ENCODE data around the gene SETD6. TPM values are rescaled to one million over a fixed set of nuclear protein-coding genes. Genes with fewer than 3 reads are reported as not detected.

SETD6 gene
- total RNA-seq, 1 donor from 2014 or later: 12.3 TPM

DNA sequence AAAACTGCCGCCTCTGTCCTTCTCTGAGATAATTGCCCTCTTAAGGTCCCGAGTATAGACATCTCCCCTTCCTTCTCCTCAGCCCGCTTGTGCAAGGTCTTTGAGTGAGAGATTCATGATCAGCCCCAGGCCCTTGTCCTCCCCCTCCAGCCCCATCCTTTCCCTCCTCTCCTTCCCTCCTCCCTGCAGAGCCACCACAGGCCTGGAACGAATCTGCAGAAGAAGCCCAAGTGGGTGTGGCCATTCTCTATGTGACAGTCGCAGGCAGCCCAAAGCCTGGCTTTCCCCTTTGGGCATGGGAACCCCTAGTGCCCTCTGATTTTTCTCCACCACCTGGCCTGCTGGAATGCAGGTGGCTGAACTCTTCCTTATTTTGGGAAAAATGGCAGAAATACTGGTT, 22.6 kb upstream of the SETD6 start:
- DNase-seq (ENCODE audit: low spot score): no peak

DNA sequence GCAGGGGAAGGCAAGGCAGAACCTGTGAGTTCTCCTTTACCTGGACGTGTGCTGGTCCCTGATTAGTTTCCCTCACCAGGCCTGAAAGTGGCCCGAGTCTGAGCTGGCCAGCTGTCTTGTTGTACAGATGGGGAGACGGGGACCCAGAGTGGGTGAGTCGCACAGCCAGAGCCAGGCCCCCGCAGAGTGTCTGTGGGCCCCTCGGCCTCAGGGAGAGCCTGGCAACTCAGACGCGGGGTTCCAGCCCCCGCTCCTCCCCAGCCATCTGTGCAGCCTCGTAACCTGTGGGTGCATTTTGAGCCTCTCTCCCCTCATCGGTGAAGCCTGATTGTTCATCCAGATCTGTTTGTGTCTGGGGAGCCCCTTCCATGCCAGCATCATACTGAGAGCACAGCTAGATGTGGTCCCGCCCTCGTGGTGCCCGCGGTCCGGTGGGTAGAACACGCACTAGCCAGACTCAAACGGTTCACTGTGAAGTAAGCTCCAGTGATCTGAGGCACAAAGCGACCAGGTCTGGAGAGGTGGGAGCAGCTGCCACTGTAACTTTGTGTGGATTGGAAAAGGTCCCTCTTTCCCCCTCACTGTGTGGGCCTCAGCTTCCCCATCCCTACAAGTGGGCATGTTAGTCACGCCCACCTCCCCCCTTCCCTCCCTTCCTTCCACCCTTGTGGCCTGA, 21.4 kb upstream of the SETD6 start:
- no peak for DNase-seq (ENCODE audit: low spot score)

DNA sequence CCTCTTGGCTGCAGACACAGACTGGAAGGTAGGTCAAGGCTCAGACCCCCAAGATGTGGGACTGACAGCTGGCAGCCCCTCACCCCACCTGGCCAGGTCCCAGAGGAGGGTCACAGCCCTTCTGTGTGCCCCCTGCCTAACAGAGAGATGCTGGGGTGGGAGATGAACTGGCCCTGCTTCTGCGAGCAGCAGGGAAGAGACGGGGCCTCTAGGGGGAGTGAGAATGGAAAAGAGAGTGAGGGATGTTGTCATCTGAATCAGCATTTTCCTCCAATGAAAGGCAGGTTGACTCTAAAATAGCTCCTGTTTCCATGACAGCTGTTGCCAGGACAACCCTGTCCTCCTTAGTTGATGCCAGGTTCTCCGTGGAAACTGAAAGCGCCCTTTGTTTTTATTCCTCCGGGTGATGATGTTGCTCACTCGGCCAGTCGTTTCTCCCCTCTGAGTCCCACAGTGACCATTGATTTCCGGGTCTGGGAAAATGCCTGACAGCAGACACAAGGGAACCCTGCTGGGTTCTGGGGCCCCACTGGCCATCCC, 20.3 kb upstream of the SETD6 start:
- DNase-seq (ENCODE audit: low spot score): no peak

DNA sequence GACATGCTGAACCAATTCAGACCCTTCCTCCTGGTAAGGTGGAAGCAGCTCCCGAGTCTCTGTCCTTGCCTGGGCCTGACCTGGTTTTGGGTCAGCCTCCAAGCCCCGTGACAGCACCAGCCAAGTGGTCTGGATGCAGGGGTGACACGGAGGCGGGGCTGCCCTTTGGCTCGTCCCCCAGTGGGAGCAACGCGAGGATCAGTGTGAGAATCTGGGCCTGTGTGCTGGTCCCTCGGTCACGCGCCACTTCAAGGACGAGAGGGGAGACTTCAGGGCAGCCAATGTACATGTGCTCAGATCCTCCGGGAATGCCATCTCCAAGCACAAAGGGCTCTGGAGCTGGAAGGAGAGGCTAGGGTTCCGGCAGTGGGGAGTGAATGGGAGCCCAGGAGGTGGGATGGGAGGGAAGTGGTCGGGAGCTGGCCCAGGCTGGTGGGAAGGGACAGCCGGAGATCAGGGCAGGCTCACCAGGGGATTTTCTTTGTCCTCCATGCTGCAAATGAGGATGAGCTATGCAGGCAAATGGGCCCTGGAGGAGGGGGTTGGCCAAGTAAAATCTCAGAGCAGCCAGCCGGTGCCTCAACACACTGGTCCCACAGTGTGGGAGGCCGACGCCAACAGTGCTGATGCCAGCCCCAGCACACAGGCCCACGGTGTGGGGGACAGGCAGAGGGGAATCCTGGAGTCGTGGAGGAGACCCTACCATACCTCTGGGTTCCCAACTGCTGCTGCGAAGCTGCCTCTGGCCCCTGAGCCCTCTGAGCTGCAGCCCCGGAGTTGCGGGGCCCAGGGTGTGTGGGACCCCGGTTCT, 19.6 kb upstream of the SETD6 start:
- DNase-seq (ENCODE audit: low spot score): no peak

DNA sequence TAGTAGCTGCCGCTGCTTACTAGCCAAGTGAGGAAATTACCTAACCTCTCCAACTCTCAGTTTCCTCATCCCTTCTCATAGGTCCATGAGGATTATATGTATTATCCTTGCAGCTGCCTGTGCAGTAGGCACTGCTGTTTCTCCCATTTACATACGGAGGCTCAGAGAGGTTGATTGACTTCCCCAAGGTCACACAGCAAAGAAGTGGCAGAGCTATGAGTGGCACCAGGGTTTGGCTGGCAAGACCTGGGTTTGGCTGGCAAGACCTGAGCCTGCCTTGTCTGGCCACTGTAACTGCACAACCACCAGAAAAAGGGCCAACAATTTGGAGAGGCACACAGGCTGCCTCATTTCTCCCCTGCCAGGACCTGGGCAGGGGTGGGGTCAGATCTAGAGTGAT, 17.8 kb upstream of the SETD6 start:
- no peak for DNase-seq (ENCODE audit: low spot score)

DNA sequence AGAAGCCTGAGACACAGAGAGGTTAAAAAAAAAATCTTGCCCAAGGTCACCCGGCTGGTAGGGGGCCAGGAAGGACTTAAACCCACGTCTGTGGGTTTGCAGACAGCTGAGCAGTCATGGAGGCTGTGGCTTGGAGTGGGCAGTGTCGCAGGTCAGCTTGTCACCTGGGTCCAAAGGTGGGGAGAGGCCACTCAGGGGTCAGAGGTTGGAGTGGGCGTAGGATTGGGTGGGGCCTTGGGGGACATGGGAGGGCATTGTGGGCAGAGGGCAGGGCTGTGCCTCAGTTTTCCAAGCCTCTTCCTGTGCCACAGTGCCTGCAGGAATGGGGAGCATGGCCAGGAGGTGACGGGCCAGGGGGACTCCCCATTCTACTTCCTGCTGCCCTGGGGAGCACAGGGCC, 17.4 kb upstream of the SETD6 start:
- DNase-seq (ENCODE audit: low spot score): no peak

DNA sequence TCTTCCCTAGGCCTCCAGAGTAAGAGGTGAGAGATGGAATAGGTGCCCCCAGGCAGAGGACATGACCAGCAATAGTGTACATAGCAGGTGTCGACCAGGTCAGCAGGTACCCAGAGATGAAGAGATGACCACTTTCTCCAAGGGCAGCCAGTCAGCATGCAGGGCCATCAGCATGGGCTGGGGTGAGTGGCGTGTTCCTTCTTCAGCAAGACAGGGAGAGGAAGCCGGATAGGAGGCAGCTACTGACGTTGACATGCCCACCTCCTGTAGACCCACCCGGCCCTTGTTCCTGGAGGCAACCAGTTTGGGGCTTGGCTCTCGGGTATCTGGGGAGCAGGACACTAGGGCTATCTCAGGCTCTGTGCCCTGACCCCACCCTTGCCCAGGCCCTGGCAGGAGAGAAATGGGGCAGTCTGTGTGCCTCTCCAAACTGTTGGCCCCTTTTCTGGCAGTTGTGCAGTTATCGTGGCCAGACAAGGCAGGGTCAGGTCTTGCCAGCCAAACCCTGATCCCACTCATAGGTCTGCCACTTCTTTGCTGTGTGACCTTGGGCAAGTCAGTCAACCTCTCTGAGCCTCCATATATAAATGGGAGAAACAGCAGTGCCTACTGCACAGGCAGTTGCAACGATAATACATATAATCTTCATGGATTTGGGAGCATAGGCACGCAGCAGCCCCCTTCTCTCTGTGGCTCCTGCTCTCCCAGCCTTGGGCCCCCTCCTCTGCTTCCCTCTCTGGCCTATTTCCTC, 16.8 kb upstream of the SETD6 start:
- peak; percentile 71 for DNase-seq (ENCODE audit: low spot score)

DNA sequence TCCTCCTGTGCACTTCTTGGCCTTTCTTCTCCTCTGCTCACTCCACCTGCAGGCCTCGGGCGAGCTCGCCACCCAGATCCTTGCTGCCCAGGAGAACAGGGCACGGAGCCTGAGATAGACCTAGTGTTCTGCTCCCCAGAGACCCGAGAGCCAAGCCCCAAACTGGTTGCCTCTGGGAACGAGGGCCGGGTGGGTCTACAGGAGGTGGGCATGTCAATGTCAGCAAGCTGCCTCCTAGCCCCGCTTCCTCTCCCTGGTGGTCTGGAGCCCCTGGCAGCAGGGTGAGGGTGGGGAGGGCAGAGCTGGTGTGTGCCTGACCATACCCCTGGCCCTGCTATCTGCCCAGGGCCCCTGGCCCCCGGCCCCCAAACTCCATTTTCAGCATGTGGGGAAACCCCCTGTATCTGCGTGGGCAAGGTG, 16.2 kb upstream of the SETD6 start:
- peak; percentile 86 for DNase-seq (ENCODE audit: low spot score)

DNA sequence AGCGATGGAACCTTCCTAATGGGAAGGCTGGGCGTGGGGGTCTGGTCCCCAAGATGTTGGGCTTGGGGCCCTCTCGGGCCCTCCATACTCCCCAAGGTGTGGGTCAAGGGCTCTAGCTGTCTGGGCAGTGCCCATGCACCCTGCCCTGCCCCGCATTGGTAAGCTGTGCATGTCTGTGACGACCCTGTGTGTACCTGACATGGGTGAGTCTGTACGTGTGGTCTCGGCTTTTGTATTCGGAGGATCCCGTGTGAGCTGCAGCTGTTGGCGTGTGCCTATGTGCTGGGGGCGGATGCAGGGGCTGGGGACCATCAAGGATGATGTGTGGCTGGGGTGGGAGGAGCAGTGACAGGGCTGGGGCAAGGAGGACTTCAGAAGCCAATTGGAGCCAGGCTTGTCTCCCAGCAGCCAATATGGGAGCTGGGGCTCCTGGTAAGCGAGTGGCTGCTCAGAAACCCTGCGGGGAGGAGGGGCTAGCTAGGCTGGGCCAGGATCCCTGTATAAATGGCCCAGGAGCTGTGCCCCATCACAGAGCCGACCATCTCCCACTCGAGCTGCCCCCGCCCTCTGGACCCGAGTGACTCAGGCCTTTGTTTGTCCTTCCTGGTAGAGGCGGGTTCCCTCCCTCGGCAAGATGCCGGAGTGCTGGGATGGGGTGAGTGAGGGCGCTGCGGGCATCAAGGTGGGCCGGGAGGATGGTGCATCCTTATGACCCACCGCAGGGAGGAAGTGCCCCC, 15.5 kb upstream of the SETD6 start, which contains the start of gene NDRG4:
NDRG4 (plus strand) TSS at position 529 of the 737 bp plus-strand sequence; CDS start at position 635, 106 bp downstream.
- peak; percentile 87 for DNase-seq (ENCODE audit: low spot score)

DNA sequence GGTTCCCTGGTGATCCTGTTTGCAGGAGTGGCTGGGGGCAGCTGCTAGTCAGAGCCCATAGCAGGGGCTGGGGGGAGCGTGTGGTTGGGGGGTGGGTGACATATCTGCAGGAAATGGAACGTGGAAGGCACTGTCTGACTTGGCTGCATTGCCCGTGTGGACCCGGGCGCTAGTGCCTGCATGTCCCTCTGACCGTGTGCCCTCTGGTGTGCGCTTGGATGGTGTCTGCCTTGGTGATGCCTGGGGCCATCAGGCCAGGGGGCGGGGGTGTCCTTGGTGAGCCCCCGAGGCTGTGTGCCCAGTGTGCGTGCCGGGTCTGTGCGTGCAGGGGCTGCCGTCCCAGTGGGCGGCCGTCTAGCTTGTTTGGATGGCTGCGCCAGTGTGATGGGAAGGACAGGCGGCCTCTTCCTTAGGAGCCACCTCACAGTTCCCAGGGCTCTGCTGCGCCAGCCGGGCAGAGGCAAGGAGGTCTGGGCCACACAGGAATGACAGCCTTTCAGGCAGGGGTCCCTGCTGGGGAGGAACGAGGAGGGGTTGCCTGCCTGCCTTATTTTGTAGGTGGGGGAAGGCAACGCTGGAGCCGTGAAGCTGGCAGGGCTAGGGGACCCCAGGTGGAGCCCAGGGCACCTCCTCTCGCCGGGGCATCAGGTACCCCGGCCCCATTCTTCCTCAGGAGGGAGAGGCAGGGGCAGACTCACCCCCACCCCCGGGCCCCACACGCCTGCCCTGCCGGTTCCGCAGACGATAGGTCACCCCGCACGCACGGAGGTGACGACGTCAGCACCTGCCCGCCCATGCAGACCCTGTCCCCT, 14.7 kb upstream of the SETD6 start:
- peak; percentile 82 for DNase-seq (ENCODE audit: low spot score)

DNA sequence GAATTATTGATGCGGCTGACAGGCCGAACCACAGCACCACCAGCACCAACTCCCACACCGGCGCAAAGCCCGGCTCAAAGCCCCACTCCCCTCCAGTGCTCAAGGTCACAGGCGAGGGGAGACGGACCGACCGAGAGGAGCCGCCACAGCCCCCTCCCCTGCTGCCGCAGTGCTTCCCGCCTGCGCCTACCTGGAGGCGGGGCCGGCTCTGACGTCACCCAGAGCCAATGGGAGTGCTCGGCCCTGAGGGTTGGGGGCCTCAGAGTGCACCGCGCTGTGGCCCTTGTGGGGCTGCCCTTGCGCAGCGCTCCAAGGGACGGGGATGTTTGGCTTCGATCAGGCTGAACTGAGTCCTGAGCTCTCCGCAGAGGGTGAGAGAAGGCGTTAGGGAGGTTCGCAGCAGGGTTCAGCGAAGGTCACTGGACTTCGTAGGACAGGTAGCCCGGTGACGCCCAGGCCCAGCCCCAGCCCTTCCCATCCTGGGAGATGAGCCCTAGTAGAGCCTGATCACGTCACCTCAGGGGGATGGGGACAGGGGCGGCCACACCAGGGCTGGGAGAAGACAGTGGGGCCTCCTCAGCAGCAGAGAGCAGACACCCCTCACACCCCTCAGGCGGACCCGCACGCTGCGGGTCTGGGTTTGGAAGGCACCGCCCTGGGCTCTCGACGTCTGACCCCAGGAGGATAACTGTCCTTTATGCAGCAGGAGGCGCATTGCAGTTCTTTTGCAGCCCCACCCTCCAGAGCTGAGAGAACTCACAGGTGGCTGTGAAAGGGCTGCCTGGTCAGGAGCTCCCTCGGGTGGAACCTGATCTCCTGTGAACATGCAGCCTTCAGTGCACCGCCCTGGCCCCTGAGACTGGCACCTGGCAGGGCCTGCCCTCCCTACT, 13.8 kb upstream of the SETD6 start:
- peak; percentile 85 for DNase-seq (ENCODE audit: low spot score)

DNA sequence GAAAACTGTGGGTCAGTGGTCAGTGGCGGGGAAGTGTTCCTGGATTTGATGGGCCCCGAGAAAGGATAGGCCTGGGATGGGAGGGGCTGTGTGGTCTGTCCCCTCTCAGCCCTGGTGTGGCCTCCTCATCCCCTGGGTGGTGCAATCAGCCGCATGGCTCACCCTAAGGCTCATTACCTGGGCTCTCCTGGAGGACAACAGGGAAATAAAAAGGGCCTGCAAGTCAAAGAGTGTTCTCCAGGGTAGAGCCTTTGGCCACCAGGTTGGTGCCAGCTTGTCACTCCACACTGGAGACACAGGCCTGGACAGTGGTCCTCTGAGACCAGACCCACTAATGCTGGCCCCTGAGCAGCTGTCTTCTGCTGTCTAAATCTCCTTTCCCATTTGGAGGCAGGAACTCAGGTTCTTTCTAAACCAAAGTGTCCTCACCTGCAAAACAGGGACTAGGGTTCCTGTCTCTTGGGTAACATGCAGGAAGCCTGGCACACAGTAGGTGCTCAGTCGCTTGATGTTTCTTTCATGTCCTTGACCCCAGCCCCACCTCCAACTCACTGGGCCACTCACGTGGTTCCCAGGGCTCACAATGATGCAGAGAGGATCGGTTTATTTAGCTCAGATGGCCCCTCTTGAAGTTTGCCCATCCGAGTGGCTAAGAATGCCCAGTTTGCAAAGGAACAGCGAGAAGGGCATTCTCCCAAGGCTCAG, 12.9 kb upstream of the SETD6 start:
- peak; percentile 62 for DNase-seq (ENCODE audit: low spot score)

DNA sequence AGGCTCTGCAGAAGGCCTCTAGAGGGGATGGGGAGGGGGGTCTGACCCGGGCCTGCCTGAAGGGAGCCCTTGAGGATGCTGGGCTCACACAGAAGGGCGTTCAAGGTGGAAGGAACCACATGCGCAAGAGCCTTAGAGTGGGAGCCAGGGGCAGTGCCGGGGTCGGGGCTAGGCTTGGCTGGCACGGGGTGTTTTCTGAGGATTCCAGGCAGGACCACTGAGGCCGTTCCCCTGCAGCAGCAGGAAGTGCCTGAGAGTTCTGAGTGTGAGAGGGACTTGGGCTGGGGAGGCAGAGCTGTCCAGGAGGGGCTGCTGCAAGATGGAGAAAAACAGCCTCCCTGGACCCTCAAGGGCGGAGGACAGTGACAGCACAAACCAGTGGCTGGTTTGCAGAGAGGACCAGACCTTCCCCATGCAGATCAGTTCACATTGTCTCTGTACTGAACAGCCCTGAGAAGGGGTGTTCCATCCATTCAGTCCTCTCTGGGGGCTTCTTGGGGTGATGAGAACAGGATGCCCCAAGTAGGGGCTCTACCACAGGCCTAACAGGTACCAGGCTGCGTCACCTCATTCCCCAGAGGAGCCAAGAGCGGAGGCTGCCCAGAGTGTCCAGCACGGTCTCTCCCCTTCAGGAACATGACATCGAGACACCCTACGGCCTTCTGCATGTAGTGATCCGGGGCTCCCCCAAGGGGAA, 12.0 kb upstream of the SETD6 start:
- DNase-seq (ENCODE audit: low spot score): peak; percentile 69

DNA sequence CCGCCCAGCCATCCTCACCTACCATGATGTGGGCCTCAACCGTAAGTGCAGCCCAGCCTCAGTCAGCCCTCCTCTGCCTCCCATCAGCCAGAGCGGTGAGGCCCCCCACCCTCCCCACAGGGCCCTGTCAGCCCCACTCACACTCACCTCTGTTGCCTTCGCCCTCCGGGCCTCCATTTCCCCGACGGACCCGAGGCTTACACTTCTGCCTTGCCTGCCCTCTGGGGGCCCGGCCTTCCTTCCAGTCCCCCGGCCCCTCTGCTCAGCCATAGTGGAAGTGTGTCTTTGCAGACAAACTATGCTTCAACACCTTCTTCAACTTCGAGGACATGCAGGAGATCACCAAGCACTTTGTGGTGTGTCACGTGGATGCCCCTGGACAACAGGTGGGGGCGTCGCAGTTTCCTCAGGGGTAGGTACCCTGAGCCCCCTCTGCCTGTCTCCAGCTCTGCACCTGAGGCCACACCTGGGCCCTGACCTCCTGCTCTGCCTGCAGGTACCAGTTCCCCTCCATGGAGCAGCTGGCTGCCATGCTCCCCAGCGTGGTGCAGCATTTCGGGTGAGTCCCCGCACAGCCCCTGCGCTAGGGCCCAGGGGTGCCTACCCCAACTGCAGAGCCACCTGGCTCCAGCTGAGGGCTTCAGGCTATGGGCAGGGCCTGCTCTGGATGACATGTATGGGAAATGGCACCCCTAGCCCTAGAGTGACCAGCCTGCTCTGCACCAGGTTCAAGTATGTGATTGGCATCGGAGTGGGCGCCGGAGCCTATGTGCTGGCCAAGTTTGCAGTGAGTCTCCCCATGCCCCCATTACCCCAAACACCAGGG, 11.2 kb upstream of the SETD6 start:
- peak; percentile 86 for DNase-seq (ENCODE audit: low spot score)

DNA sequence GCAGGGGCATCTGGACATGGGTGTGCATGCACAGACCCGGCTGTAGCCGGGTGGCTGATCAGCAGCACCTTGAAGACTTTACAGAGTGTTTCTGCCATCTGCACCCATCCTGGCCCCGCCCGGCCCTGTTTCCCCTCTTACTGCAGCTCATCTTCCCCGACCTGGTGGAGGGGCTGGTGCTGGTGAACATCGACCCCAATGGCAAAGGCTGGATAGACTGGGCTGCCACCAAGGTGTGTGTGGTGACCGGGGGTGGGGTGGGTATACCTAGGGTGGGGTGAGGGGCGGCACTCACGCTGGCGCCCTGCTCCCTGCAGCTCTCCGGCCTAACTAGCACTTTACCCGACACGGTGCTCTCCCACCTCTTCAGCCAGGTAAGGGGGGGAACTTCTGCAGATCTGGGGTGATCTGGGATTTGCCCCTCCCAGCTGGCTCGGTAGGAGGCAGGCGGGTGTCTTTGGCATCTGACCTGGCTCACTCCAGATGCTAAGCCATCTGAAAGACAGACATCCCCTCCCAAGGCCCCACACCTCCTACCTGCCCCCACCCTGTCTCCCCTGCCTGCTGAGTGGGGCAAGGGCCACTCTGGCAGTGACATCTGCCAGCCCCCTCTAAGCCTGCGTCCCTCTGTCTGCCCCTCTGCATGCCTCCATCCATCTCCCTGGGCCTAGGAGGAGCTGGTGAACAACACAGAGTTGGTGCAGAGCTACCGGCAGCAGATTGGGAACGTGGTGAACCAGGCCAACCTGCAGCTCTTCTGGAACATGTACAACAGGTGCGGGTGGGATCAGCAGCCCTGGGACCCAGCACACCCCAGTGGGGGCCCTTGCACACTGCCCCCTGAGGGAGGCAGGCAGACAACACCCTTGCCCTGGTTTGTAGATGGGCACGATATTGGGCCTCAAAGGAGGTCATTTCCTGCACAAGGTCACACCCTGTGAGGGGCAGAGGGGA, 8.8 kb upstream of the SETD6 start:
- DNase-seq (ENCODE audit: low spot score): peak; percentile 72

Measured in mesenteric fat pad (tissue), 1 donor.